ENCODE results near the gene SERINC2.

GRCh38 chr1:31470794-31471315, 57.8 kb downstream of the SERINC2 start:
- no peak for TF ChIP-seq POU6F1 (CRISPR knock-in tag; IDR thresholded peaks at IDR 0.05; ENCODE audit: borderline replicate concordance, low read depth)
- no peak for TF ChIP-seq ARNTL (CRISPR knock-in tag; IDR thresholded peaks at IDR 0.05; ENCODE audit: borderline replicate concordance, low read depth)
- TF ChIP-seq TOX (CRISPR knock-in tag; IDR thresholded peaks at IDR 0.05; ENCODE audit: borderline replicate concordance), result no peak
- no peak for TF ChIP-seq ZC3H10 (CRISPR knock-in tag; IDR thresholded peaks at IDR 0.05)
- TF ChIP-seq PATZ1 (CRISPR knock-in tag; IDR thresholded peaks at IDR 0.05; ENCODE audit: borderline replicate concordance), result no peak
- TF ChIP-seq SNAI2 (CRISPR knock-in tag; IDR thresholded peaks at IDR 0.05), result no peak
